Measurements from ENCODE around the gene RGS6. TPM values are rescaled to one million over a fixed set of nuclear protein-coding genes. Genes with fewer than 3 reads are reported as not detected.
A peak's percentile ranks its signal among the peaks of the same experiment; 100 is the strongest.

The RGS6 gene
- total RNA-seq, 2 donors from 2014 or later: 1.4 to 4.7 TPM

DNA sequence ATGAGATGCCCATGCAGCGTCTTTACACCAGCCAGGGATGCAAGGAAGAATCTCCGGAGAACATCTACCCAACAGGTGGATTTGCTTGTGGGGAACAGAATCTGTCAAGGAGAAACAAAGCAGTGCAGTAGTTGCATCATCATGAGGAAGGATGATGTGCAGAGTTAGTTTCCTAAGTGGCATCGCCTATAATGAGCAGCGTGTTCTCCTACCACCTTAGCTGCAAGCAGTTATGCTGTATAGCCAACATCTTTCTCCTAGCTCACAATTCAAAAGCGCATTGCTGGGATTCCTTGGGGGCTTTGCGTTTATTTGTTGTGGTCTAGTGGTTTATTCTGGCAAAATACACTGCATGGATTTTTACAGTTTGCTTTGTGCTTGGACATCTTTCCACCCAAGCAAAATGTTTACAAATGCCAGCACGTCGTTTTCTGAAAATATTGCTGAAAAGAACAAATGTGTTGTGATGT, 233.0 kb downstream of the RGS6 start:
- Histone ChIP-seq H3K36me3 (no peaks in the 10 kb centered on the region), H3K27me3 (replicated peaks; ENCODE audit: insufficient read depth) (no peaks in the 10 kb centered on the region), H3K4me1 (ENCODE audit: control insufficient read depth in 1 of 2, low read depth in 2 of 2) (no peaks in the 10 kb centered on the region), H3K4me3 (no peak overlapping the region), H3K27ac (no peak overlapping the region), H3K9me3 (no peaks in the 10 kb centered on the region)
- no peak for TF ChIP-seq CTCF (IDR thresholded peaks at IDR 0.05)
- no peak for ATAC-seq (ENCODE audit: insufficient number of reproducible peaks, low FRiP score, low read depth)
- no peak for DNase-seq (ENCODE audit: low spot score)

DNA sequence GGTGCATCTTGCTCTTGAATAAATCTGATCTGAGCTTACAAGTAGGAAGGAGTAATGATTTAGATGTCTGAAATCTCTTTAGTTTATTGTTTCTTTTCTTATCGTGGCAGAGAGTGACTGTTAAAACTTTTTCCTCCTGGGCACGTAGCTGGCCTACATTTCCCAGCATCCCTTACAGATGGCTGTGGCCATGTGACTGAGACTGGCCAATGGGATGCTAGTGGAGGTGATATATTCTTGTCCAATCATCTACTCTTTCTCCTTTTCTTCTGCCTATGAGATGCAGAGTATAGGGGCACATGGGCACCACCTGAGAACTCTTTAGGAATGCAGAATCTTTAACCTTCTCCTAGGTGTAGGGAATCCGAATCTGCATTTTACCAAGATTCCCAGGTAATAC, 237.3 kb downstream of the RGS6 start:
- DNase-seq (ENCODE audit: low spot score): no peak
- TF ChIP-seq CTCF (IDR thresholded peaks at IDR 0.05): no peak
- no peaks in the 10 kb centered on the region for H3K9me3 ChIP-seq

GRCh38 chr14:72172049-72172448, 239.8 kb downstream of the RGS6 start:
- Histone ChIP-seq H3K4me1 (ENCODE audit: control insufficient read depth in 1 of 2, low read depth in 2 of 2) (no peaks in the 10 kb centered on the region), H3K9me3 (no peaks in the 10 kb centered on the region), H3K27me3 (replicated peaks; ENCODE audit: insufficient read depth) (no peaks in the 10 kb centered on the region), H3K4me3 (no peak overlapping the region), H3K36me3 (no peaks in the 10 kb centered on the region), H3K27ac (no peak overlapping the region)
- no peak for ATAC-seq (ENCODE audit: insufficient number of reproducible peaks, low FRiP score, low read depth)
- DNase-seq (ENCODE audit: low spot score): no peak
- TF ChIP-seq CTCF (IDR thresholded peaks at IDR 0.05): no peak

More for the DNA sequence above, 237.3 kb downstream of the RGS6 start:
- no peaks in the 10 kb centered on the region for H3K36me3 ChIP-seq
- no peak overlapping the region for H3K4me3 ChIP-seq
- no peaks in the 10 kb centered on the region for H3K4me1 ChIP-seq (ENCODE audit: control insufficient read depth in 1 of 2, low read depth in 2 of 2)
- H3K27me3 ChIP-seq (replicated peaks; ENCODE audit: insufficient read depth): no peaks in the 10 kb centered on the region
- H3K27ac ChIP-seq: no peak overlapping the region
- peak; percentile 35 for ATAC-seq (ENCODE audit: insufficient number of reproducible peaks, low FRiP score, low read depth)

DNA sequence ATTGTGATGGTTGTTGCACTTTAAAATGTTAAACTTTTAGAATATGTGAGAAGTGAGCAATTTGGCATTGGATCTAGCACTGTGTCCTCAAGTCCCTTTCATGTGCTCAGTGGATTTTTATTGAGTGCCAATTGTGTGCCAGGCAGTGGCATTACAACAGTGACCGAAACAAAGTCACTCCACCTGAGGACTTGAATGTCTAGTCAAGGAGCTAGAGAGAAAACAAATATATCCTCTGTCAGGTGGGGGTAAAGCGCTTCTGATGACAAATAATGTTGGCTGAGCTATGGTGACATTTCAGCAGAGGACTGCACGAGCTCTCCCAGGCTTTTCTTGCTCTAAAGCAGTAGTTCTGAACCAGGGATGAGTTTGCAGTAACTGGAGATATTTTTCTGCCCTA, 240.4 kb downstream of the RGS6 start:
- Histone ChIP-seq H3K27ac (no peak overlapping the region), H3K36me3 (no peaks in the 10 kb centered on the region), H3K4me1 (ENCODE audit: control insufficient read depth in 1 of 2, low read depth in 2 of 2) (no peaks in the 10 kb centered on the region), H3K9me3 (no peaks in the 10 kb centered on the region), H3K27me3 (replicated peaks; ENCODE audit: insufficient read depth) (no peaks in the 10 kb centered on the region), H3K4me3 (no peak overlapping the region)
- DNase-seq (ENCODE audit: low spot score): no peak
- ATAC-seq (ENCODE audit: insufficient number of reproducible peaks, low FRiP score, low read depth): no peak
- TF ChIP-seq CTCF (IDR thresholded peaks at IDR 0.05): no peak

DNA sequence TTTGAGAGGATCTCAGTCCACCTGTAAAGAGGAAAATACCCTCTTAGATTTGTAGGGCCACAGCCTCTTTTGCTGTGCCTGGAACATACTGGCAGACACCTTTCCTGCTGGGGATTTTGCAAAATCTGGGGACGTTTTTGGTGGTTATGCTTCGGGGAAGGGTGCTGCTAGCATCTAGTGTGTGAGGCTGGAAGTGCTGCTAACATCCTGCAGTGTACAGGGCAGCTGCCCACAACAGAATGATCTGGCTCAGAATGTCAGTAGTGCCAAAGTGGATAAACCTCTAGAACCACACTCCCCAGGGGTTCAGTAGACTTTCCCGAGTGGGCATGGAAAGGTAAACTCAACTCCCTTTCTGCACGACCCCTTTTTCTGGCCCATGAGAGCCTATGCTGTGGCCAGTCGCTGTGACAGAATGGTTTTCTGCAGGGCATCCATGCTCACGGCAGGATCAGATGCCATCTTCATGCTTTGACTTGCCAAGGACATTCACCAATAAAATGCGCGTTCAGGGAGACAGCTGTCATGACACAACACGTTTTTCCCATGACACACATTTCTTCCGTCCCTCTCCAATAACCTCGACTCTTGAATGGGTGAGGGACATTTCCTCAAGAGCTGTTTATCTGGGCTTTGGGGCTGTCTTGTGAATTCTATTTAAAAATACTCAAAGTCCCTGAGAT, 240.9 kb downstream of the RGS6 start:
- H3K27me3 ChIP-seq (replicated peaks; ENCODE audit: insufficient read depth): no peaks in the 10 kb centered on the region
- no peak overlapping the region for H3K4me3 ChIP-seq
- H3K36me3 ChIP-seq: no peaks in the 10 kb centered on the region
- H3K9me3 ChIP-seq: no peaks in the 10 kb centered on the region
- no peaks in the 10 kb centered on the region for H3K4me1 ChIP-seq (ENCODE audit: control insufficient read depth in 1 of 2, low read depth in 2 of 2)
- ATAC-seq (ENCODE audit: insufficient number of reproducible peaks, low FRiP score, low read depth): no peak
- no peak overlapping the region for H3K27ac ChIP-seq
- TF ChIP-seq CTCF (IDR thresholded peaks at IDR 0.05): no peak
- DNase-seq (ENCODE audit: low spot score): no peak
